Upper lobe of right lung (tissue), 1 donor: Measurements from ENCODE around the gene MAGI2. TPM values are rescaled to one million over a fixed set of nuclear protein-coding genes. Genes with fewer than 3 reads are reported as not detected.
A peak's percentile ranks its signal among the peaks of the same experiment; 100 is the strongest.

ENCODE experiments used
- ATAC-seq: fragments of 200-7000 bp; cut with Tn5 transposase; one replicate; pipeline ENCODE4 v1.9.1; 2020; ENCODE audit warnings: mild to moderate bottlenecking, moderate library complexity
- DNase-seq: peaks from one replicate; pipeline ENCODE4 v3.0.0-alpha.2; 2020
- H3K27ac ChIP-seq: fragments of 200-600 bp; one replicate; pipeline ENCODE4 v1.8.0; 2022
- H3K27me3 ChIP-seq: fragments of 200-600 bp; one replicate; pipeline ENCODE4 v1.8.0; 2022; ENCODE audit warnings: mild to moderate bottlenecking
- H3K36me3 ChIP-seq: fragments of 200-600 bp; one replicate; pipeline ENCODE4 v1.8.0; 2022
- H3K4me1 ChIP-seq: fragments of 200-600 bp; one replicate; pipeline ENCODE4 v1.8.0; 2022
- H3K4me3 ChIP-seq: fragments of 200-600 bp; one replicate; pipeline ENCODE4 v1.8.0; 2022; ENCODE audit warnings: mild to moderate bottlenecking
- H3K9me3 ChIP-seq: fragments of 200-600 bp; one replicate; pipeline ENCODE4 v1.8.0; 2022
- intact Hi-C: fragments of 100-400 bp; cut with DNase I; formaldehyde crosslinking; loops from one replicate; pipeline ENCODE4 v1.11.0; 2022
- total RNA-seq: library from RNA; stranded (reverse); fragmentation: NEBNext Ultra II Directional; extraction: Animal tissue kit (Norgen Biotek cat#: 25700); gene quantifications from one replicate; pipeline ENCODE4 v1.2.1, GENCODE V29; 2021
- TF ChIP-seq, protein P1 (sequence below): fragments of 200-600 bp; IDR thresholded peaks from one replicate; pipeline ENCODE4 v1.8.0; 2022; ENCODE audit warnings: antibody characterized with exemption
- donor health status: DM: no; HTN: yes; CAD: no; lungs with severe emphysema.

Gene MAGI2
- total RNA-seq, 1 donor from 2014 or later, result 12.8 TPM

DNA sequence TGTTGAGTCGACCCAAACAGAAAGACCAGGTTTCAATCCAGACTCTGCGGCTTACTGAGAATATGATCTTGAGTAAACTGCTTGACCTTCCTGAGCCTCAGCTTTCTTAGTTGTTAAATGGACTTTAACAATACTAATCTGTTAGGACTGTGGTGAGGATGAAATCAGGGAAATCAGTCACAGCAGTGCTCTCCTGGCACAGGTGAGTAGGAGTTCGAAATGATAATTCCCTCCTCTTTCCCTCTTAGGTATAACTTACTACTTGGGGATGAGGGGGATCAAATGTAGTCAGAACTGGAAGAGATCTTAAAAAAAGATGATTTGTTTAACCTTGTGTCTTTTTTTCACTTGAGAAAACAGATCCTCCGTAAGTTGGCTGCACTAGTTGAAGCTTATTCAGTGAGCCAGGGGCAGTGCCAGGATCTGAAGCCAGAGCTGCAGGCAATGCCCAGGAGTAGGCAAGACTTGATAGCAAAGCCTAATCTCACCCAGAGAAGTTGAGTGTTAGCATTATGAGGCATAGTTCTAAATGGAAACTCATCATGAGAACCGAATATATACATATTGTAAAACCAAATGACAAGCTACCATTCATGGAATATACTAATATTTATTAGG lies 1.8 kb upstream of the MAGI2 start:
- Histone ChIP-seq H3K27me3 (no peaks in the 10 kb centered on the region), H3K36me3 (no peaks in the 10 kb centered on the region), H3K9me3 (no peaks in the 10 kb centered on the region), H3K4me1 (peaks cover 16% of the 10 kb centered on the region), H3K27ac (peak overlapping the region; percentile 94), H3K4me3 (peak overlapping the region; percentile 76)
- no peak for ATAC-seq
- DNase-seq, result no peak
- intact Hi-C loops, result no loop called here
- TF ChIP-seq, protein P1, sequence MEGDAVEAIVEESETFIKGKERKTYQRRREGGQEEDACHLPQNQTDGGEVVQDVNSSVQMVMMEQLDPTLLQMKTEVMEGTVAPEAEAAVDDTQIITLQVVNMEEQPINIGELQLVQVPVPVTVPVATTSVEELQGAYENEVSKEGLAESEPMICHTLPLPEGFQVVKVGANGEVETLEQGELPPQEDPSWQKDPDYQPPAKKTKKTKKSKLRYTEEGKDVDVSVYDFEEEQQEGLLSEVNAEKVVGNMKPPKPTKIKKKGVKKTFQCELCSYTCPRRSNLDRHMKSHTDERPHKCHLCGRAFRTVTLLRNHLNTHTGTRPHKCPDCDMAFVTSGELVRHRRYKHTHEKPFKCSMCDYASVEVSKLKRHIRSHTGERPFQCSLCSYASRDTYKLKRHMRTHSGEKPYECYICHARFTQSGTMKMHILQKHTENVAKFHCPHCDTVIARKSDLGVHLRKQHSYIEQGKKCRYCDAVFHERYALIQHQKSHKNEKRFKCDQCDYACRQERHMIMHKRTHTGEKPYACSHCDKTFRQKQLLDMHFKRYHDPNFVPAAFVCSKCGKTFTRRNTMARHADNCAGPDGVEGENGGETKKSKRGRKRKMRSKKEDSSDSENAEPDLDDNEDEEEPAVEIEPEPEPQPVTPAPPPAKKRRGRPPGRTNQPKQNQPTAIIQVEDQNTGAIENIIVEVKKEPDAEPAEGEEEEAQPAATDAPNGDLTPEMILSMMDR, result no peak

GRCh38 chr7:79454361-79454960 lies 994 bp upstream of the MAGI2 start:
- Histone ChIP-seq H3K9me3 (no peaks in the 10 kb centered on the region), H3K4me3 (peak overlapping the region; percentile 76), H3K27me3 (no peaks in the 10 kb centered on the region), H3K27ac (peak overlapping the region; percentile 94), H3K36me3 (no peaks in the 10 kb centered on the region), H3K4me1 (peaks cover 16% of the 10 kb centered on the region)
- TF ChIP-seq, protein P1, result no peak
- intact Hi-C loops, result no loop called here
- ATAC-seq (peak; percentile 2), DNase-seq (peak; percentile 68)

GRCh38 chr7:79453266-79453557 lies 255 bp downstream of the MAGI2 start:
- DNase-seq (no peak), ATAC-seq (no peak)
- peak overlapping the region; percentile 76 for H3K4me3 ChIP-seq
- H3K9me3 ChIP-seq, result no peaks in the 10 kb centered on the region
- intact Hi-C loops, result no loop called here
- no peaks in the 10 kb centered on the region for H3K36me3 ChIP-seq
- TF ChIP-seq, protein P1, result no peak
- H3K4me1 ChIP-seq, result peaks cover 16% of the 10 kb centered on the region
- no peaks in the 10 kb centered on the region for H3K27me3 ChIP-seq
- H3K27ac ChIP-seq, result peak overlapping the region; percentile 94

- H3K36me3 ChIP-seq, result no peaks in the 10 kb centered on the region
- peak; percentile 17 for ATAC-seq
- intact Hi-C loops, result no loop called here
- TF ChIP-seq, protein P1, result no peak
- H3K27me3 ChIP-seq, result no peaks in the 10 kb centered on the region
- H3K9me3 ChIP-seq, result no peaks in the 10 kb centered on the region
- peak overlapping the region; percentile 94 for H3K27ac ChIP-seq
- H3K4me1 ChIP-seq, result peaks cover 16% of the 10 kb centered on the region
- peak; percentile 67 for DNase-seq
- H3K4me3 ChIP-seq, result peak overlapping the region; percentile 76
Observed at GRCh38 chr7:79452495-79453265, 787 bp downstream of the MAGI2 start.

- intact Hi-C loops, result no loop called here
- no peaks in the 10 kb centered on the region for H3K27me3 ChIP-seq
- H3K4me1 ChIP-seq, result peaks cover 16% of the 10 kb centered on the region
- H3K4me3 ChIP-seq, result peak overlapping the region; percentile 76
- no peaks in the 10 kb centered on the region for H3K36me3 ChIP-seq
- peak overlapping the region; percentile 94 for H3K27ac ChIP-seq
- TF ChIP-seq, protein P1, result no peak
- ATAC-seq (peak; percentile 85), DNase-seq (peak; percentile 92)
- no peaks in the 10 kb centered on the region for H3K9me3 ChIP-seq
Observed at GRCh38 chr7:79452032-79452494, 1.4 kb downstream of the MAGI2 start.
